Loucy (cell line): ENCODE measurements around the gene FHIT.

Experiments used
- EZH2phosphoT487 ChIP-seq: fragments of 200-600 bp; IDR thresholded peaks from 2 replicates; pipeline ENCODE4 v1.6.1; 2018; ENCODE audit warnings: antibody characterized with exemption, mild to moderate bottlenecking, moderate library complexity, borderline replicate concordance
- TF ChIP-seq, protein P1 (sequence below): fragments of 200-600 bp; sonication (generic); conservative IDR thresholded peaks from 2 replicates; pipeline ENCODE4 v1.5.1; 2014; ENCODE audit warnings: mild to moderate bottlenecking, antibody characterized with exemption, low read length

DNA sequence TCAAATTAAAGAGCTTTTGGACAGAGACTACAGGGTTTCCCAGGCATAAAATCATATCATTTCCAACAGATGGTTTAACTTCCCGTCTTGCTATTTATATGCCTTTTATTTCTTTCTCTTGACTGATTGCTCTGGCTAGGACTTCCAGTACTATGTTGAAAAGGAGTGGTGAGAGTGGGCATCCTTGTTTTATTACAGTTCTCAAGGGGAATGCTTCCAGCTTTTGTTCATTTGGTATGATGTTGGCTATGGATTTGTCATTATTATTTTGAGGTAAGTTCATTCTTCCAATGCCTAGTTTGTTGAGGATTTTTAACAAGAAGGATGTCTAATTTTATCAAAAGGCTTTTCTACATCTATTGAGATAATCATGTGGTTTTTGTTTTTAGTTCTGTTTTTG, 1304.9 kb downstream of the FHIT start:
- TF ChIP-seq, protein P1, sequence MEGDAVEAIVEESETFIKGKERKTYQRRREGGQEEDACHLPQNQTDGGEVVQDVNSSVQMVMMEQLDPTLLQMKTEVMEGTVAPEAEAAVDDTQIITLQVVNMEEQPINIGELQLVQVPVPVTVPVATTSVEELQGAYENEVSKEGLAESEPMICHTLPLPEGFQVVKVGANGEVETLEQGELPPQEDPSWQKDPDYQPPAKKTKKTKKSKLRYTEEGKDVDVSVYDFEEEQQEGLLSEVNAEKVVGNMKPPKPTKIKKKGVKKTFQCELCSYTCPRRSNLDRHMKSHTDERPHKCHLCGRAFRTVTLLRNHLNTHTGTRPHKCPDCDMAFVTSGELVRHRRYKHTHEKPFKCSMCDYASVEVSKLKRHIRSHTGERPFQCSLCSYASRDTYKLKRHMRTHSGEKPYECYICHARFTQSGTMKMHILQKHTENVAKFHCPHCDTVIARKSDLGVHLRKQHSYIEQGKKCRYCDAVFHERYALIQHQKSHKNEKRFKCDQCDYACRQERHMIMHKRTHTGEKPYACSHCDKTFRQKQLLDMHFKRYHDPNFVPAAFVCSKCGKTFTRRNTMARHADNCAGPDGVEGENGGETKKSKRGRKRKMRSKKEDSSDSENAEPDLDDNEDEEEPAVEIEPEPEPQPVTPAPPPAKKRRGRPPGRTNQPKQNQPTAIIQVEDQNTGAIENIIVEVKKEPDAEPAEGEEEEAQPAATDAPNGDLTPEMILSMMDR, result no peak
- TF ChIP-seq EZH2phosphoT487, result no peak
